Mucosa of descending colon (tissue), 3 donors: ENCODE data around the gene SLC44A4. TPM values are rescaled to one million over a fixed set of nuclear protein-coding genes. Genes with fewer than 3 reads are reported as not detected.

Source experiments
- ATAC-seq: fragments of 200-7000 bp; cut with Tn5 transposase; one replicate; pipeline ENCODE4 v1.9.1; 2020; ENCODE audit warnings: mild to moderate bottlenecking, moderate library complexity
- DNase-seq, 3 donors: peaks; one replicate each; pipeline ENCODE4 v3.0.0-alpha.2; 2020
- H3K36me3 ChIP-seq: fragments of 200-600 bp; one replicate; pipeline ENCODE4 v1.8.0; 2021; ENCODE audit warnings: low read depth, mild to moderate bottlenecking
- H3K4me1 ChIP-seq: fragments of 200-600 bp; one replicate; pipeline ENCODE4 v1.8.0; 2021; ENCODE audit warnings: low read depth, mild to moderate bottlenecking
- H3K4me3 ChIP-seq: fragments of 200-600 bp; one replicate; pipeline ENCODE4 v1.8.0; 2021; ENCODE audit warnings: mild to moderate bottlenecking
- H3K9me3 ChIP-seq: fragments of 200-600 bp; one replicate; pipeline ENCODE4 v1.8.0; 2021; ENCODE audit warnings: mild to moderate bottlenecking
- intact Hi-C, 2 donors: fragments of 100-400 bp; cut with DNase I in 1 of 2; cut with micrococcal nuclease in 1 of 2; formaldehyde crosslinking; loops; one replicate each; pipeline versions ENCODE4 v1.11.0 to v1.11.1; 2022; cut with DNase I, micrococcal nuclease
- total RNA-seq, 3 donors: library from RNA; stranded (reverse); fragmentation: NEBNext Ultra II Directional in 2 of 3; extraction: Animal tissue kit (Norgen Biotek cat#: 25700) in 2 of 3; gene quantifications; one replicate each; pipeline versions ENCODE4 v1.2.1 to v1.2.4, GENCODE V29; 2021 to 2023
- TF ChIP-seq, protein P1 (sequence below): fragments of 200-600 bp; IDR thresholded peaks from one replicate; pipeline ENCODE4 v1.8.0; 2022; ENCODE audit warnings: antibody characterized with exemption, mild to moderate bottlenecking
- donor health status: DM: no; HTN: no; CAD: no; lungs with moderate emphysema.
- donor health status: DM: no; HTN: no; CAD: no.
- donor health status: DM: no; HTN: yes; CAD: no.

The SLC44A4 gene
- total RNA-seq, 3 donors from 2014 or later = 332 to 795 (median 740) TPM

DNA sequence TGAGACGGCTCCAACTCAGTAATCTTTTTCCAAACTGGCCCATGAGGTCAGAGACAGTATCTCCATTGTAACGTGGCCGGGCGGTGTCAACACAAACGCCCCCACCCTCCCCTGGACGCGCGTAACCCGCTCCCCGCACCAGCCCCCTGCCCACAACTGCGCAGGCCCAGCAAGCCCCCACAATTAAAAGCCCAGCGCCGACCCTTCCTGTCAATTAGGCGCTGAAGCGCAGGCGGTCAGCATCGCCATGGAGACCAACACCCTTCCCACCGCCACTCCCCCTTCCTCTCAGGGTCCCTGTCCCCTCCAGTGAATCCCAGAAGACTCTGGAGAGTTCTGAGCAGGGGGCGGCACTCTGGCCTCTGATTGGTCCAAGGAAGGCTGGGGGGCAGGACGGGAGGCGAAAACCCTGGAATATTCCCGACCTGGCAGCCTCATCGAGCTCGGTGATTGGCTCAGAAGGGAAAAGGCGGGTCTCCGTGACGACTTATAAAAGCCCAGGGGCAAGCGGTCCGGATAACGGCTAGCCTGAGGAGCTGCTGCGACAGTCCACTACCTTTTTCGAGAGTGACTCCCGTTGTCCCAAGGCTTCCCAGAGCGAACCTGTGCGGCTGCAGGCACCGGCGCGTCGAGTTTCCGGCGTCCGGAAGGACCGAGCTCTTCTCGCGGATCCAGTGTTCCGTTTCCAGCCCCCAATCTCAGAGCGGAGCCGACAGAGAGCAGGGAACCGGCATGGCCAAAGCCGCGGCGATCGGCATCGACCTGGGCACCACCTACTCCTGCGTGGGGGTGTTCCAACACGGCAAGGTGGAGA is 63.6 kb downstream of the SLC44A4 start, which contains the start of the genes HSPA1A and HSPA1L:
HSPA1A (plus strand) TSS at position 519 of the 814 bp plus-strand sequence; CDS start at position 733, 214 bp downstream.
HSPA1L (minus strand) TSS at position 259 of the 814 bp plus-strand sequence. CDS start 3,311 bp downstream, outside the sequence.
- no peaks in the 10 kb centered on the region for H3K9me3 ChIP-seq
- intact Hi-C loops = no loop called here
- TF ChIP-seq, protein P1, sequence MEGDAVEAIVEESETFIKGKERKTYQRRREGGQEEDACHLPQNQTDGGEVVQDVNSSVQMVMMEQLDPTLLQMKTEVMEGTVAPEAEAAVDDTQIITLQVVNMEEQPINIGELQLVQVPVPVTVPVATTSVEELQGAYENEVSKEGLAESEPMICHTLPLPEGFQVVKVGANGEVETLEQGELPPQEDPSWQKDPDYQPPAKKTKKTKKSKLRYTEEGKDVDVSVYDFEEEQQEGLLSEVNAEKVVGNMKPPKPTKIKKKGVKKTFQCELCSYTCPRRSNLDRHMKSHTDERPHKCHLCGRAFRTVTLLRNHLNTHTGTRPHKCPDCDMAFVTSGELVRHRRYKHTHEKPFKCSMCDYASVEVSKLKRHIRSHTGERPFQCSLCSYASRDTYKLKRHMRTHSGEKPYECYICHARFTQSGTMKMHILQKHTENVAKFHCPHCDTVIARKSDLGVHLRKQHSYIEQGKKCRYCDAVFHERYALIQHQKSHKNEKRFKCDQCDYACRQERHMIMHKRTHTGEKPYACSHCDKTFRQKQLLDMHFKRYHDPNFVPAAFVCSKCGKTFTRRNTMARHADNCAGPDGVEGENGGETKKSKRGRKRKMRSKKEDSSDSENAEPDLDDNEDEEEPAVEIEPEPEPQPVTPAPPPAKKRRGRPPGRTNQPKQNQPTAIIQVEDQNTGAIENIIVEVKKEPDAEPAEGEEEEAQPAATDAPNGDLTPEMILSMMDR = no peak
- peak within 1 kb of the TSS; percentile 0 for H3K4me3 ChIP-seq
- ATAC-seq (peak; percentile 82), DNase-seq (peak; percentile 93 to 95 (median 95))
- no peaks in the 10 kb centered on the region for H3K36me3 ChIP-seq
- peaks cover 31% of the 10 kb centered on the region for H3K4me1 ChIP-seq

- TF ChIP-seq, protein P1 = no peak
- ATAC-seq = peak; percentile 87
- peak; percentile 93 to 97 (median 96) for DNase-seq
- intact Hi-C loops = no loop called here
- Histone ChIP-seq H3K4me1 (peaks cover 26% of the 10 kb centered on the region), H3K4me3 (peak overlapping the region; percentile 0), H3K36me3 (no peaks in the 10 kb centered on the region), H3K9me3 (no peaks in the 10 kb centered on the region)
Measured at GRCh38 chr6:31814677-31815024, 64.1 kb downstream of the SLC44A4 start.

DNA sequence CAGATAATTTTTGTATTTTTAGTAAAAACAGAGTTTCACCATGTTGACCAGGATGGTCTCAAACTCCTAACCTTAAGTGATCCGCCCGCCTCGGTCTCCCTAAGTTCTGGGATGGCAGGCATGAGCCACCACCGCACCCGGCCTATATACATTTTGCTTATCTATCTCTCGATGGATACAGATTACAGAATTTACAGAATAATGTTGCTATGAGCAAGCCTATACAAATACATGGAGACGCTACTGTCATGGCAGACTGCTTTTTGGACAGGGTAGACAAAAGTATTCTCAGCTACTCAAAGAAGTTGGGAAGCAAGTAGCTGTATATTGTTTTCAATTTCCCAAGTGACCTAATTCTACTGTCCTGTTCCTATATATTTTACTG is 65.3 kb downstream of the SLC44A4 start:
- DNase-seq = peak in 1 of 3 donors; percentile 38
- H3K4me1 ChIP-seq = peaks cover 15% of the 10 kb centered on the region
- intact Hi-C loops = no loop called here
- no peak for ATAC-seq
- H3K4me3 ChIP-seq = no peak overlapping the region
- no peaks in the 10 kb centered on the region for H3K36me3 ChIP-seq
- TF ChIP-seq, protein P1 = no peak
- H3K9me3 ChIP-seq = no peaks in the 10 kb centered on the region

Other genes starting within 250 kb of the SLC44A4 start
- 100 to 1,000 TPM; 282 to 298 (median 293) TPM for gene BAG6, start 226.3 kb downstream of the SLC44A4 start, total RNA-seq
- gene APOM, start 223.1 kb downstream of the SLC44A4 start, total RNA-seq = 1 to 10 TPM; 2.2 to 2.7 (median 2.4) TPM
- 10 to 100 TPM; 28.5 to 33.0 (median 32.3) TPM for gene C6orf47, start 218.2 kb downstream of the SLC44A4 start, total RNA-seq
- 10 to 100 TPM; 13.4 to 17.7 (median 17.4) TPM for gene GPANK1, start 214.0 kb downstream of the SLC44A4 start, total RNA-seq
- gene CSNK2B, start 212.9 kb downstream of the SLC44A4 start, total RNA-seq = 100 to 1,000 TPM; 125 to 147 (median 134) TPM
- gene LY6G5B, start 209.0 kb downstream of the SLC44A4 start, total RNA-seq = 10 to 100 TPM; 13.1 to 17.2 (median 15.5) TPM
- gene LY6G5C, start 197.9 kb downstream of the SLC44A4 start, total RNA-seq = 1 to 10 TPM; 1.7 to 4.2 (median 2.1) TPM
- 10 to 100 TPM; 55.3 to 69.4 (median 68.4) TPM for gene ABHD16A, start 175.7 kb downstream of the SLC44A4 start, total RNA-seq
- gene LY6G6F, start 172.1 kb downstream of the SLC44A4 start, total RNA-seq = not detected
- gene LY6G6D, start 163.6 kb downstream of the SLC44A4 start, total RNA-seq = 1 to 10 TPM in 1 of 3 donors, under 1 TPM in 1, not detected in 1; 0.90 to 6.1 TPM
- gene LY6G6C, start 157.3 kb downstream of the SLC44A4 start, total RNA-seq = under 1 TPM in 1 of 3 donors, not detected in 2; 0.32 TPM
- 1 to 10 TPM in 1 of 3 donors, under 1 TPM in 2; 0.48 to 1.4 (median 0.57) TPM for gene MPIG6B, start 155.6 kb downstream of the SLC44A4 start, total RNA-seq
- gene DDAH2, start 149.7 kb downstream of the SLC44A4 start, total RNA-seq = 100 to 1,000 TPM in 1 of 3 donors, 10 to 100 TPM in 2; 56.1 to 152 (median 99.5) TPM
- 100 to 1,000 TPM; 269 to 555 (median 441) TPM for gene CLIC1, start 142.5 kb downstream of the SLC44A4 start, total RNA-seq
- 10 to 100 TPM; 14.1 to 29.9 (median 29.7) TPM for gene MSH5, start 139.0 kb downstream of the SLC44A4 start, total RNA-seq
- 1 to 10 TPM; 2.5 to 9.6 (median 4.3) TPM for gene SAPCD1, start 116.3 kb downstream of the SLC44A4 start, total RNA-seq
- gene VWA7, start 101.7 kb downstream of the SLC44A4 start, total RNA-seq = 1 to 10 TPM; 5.9 to 8.2 (median 6.9) TPM
- 10 to 100 TPM; 41.7 to 65.8 (median 45.0) TPM for gene VARS1, start 83.2 kb downstream of the SLC44A4 start, total RNA-seq
- 10 to 100 TPM; 21.7 to 35.5 (median 33.8) TPM for gene LSM2, start 72.0 kb downstream of the SLC44A4 start, total RNA-seq
- gene HSPA1L, start 63.7 kb downstream of the SLC44A4 start, total RNA-seq = 1 to 10 TPM; 1.2 to 3.4 (median 1.3) TPM
- gene HSPA1A, start 63.5 kb downstream of the SLC44A4 start, total RNA-seq = 100 to 1,000 TPM in 2 of 3 donors, 10 to 100 TPM in 1; 73.6 to 274 (median 107) TPM
- gene HSPA1B, start 51.3 kb downstream of the SLC44A4 start, total RNA-seq = 100 to 1,000 TPM; 172 to 254 (median 200) TPM
- 10 to 100 TPM; 44.0 to 65.7 (median 45.0) TPM for gene NEU1, start 16.2 kb downstream of the SLC44A4 start, total RNA-seq
- gene EHMT2, start 18.7 kb upstream of the SLC44A4 start, total RNA-seq = 10 to 100 TPM; 29.6 to 50.1 (median 36.4) TPM
- gene ZBTB12, start 23.1 kb upstream of the SLC44A4 start, total RNA-seq = 1 to 10 TPM; 2.3 to 6.2 (median 3.4) TPM
- 10 to 100 TPM in 2 of 3 donors, 1 to 10 TPM in 1; 5.5 to 33.7 (median 17.9) TPM for gene C2, start 48.7 kb upstream of the SLC44A4 start, total RNA-seq
- 100 to 1,000 TPM in 1 of 3 donors, 10 to 100 TPM in 2; 34.5 to 178 (median 40.4) TPM for gene CFB, start 67.1 kb upstream of the SLC44A4 start, total RNA-seq
- gene NELFE, start 80.0 kb upstream of the SLC44A4 start, total RNA-seq = 10 to 100 TPM; 44.9 to 52.4 (median 51.8) TPM
- gene SKIC2, start 80.2 kb upstream of the SLC44A4 start, total RNA-seq = 10 to 100 TPM; 58.6 to 87.2 (median 81.2) TPM
- 10 to 100 TPM; 12.4 to 18.1 (median 15.8) TPM for gene DXO, start 93.1 kb upstream of the SLC44A4 start, total RNA-seq
- 100 to 1,000 TPM in 1 of 3 donors, 10 to 100 TPM in 2; 10.2 to 203 (median 56.0) TPM for gene C4A, start 103.1 kb upstream of the SLC44A4 start, total RNA-seq
- 100 to 1,000 TPM in 1 of 3 donors, 10 to 100 TPM in 1, 1 to 10 TPM in 1; 9.2 to 175 (median 51.0) TPM for gene C4B, start 135.8 kb upstream of the SLC44A4 start, total RNA-seq
- 1 to 10 TPM in 1 of 3 donors, under 1 TPM in 2; 0.93 to 2.1 (median 0.94) TPM for gene CYP21A2, start 159.4 kb upstream of the SLC44A4 start, total RNA-seq
- 10 to 100 TPM; 20.1 to 87.0 (median 36.9) TPM for gene TNXB, start 230.3 kb upstream of the SLC44A4 start, total RNA-seq
- gene ATF6B, start 249.2 kb upstream of the SLC44A4 start, total RNA-seq = 100 to 1,000 TPM in 1 of 3 donors, 10 to 100 TPM in 2; 79.9 to 121 (median 97.4) TPM